ENCODE results near the gene MPP3. TPM values are rescaled to one million over a fixed set of nuclear protein-coding genes. Genes with fewer than 3 reads are reported as not detected.

The MPP3 gene
- total RNA-seq, 2 experiments from 2014 or later = not detected

DNA sequence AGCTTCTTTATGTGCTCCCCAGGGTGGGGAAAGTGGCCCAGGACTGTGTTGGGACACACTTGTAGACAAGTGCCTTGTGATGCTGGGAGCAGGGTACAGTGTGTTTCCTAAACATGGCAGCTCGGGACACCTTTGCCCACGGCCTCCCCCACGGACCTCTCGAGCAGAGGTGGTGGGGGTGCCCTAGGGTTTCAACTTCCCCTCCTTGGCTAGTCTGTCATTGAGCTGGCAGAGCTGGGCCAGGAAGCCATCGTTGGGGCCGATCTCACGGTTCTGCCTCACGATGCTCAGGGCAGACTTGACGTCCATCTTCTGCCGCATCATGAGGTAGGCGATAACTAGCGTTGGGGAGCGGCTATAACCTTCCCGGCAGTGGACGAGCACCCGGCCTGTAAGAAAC is 63.5 kb downstream of the MPP3 start:
- intact Hi-C loops (cut with micrococcal nuclease; ENCODE audit: unreplicated experiment) = no loop called here
- H3K9me3 ChIP-seq (ENCODE audit: low read length) = no peaks in the 10 kb centered on the region
- H2AFZ ChIP-seq (ENCODE audit: low read length) = no peak overlapping the region
- DNase-seq (ENCODE audit: low spot score) = no peak
- no peaks in the 10 kb centered on the region for H4K20me1 ChIP-seq (ENCODE audit: insufficient read depth, low read length)
- H3K4me2 ChIP-seq (ENCODE audit: low read length) = no peak overlapping the region
- H3K36me3 ChIP-seq (ENCODE audit: insufficient read depth, low read length) = no peaks in the 10 kb centered on the region
- POLR2A ChIA-PET = no interaction called here
- H3K79me2 ChIP-seq (ENCODE audit: insufficient read depth, low read depth, low read length) = no peaks in the 10 kb centered on the region
- CTCF ChIA-PET (ENCODE audit: unreplicated experiment) = no interaction called here
- no peaks in the 10 kb centered on the region for H3K9me2 ChIP-seq (ENCODE audit: insufficient read depth, low read length)
- peaks cover 13% of the 10 kb centered on the region for H3K4me1 ChIP-seq (ENCODE audit: insufficient read depth, low read length, poor library complexity, severe bottlenecking)
- BruUV-seq (replicated peaks) = no TSS peak
- H3K4me3 ChIP-seq (ENCODE audit: low read depth, low read length, poor library complexity, severe bottlenecking) = no peak overlapping the region
- no peak overlapping the region for H3K27ac ChIP-seq (ENCODE audit: low read depth, low read length, poor library complexity, severe bottlenecking)
- TF ChIP-seq EZH2phosphoT487 (IDR thresholded peaks at IDR 0.05; ENCODE audit: borderline replicate concordance, low read depth, low read length) = no peak
- TF ChIP-seq CTCF (conservative IDR thresholded peaks at IDR 0.05; ENCODE audit: low read length) = no peak

- TF ChIP-seq CTCF (conservative IDR thresholded peaks at IDR 0.05; ENCODE audit: low read length) = no peak
- no peak for TF ChIP-seq EZH2phosphoT487 (IDR thresholded peaks at IDR 0.05; ENCODE audit: borderline replicate concordance, low read depth, low read length)
- no peak for DNase-seq (ENCODE audit: low spot score)
- Histone ChIP-seq H2AFZ (ENCODE audit: low read length) (no peak overlapping the region), H3K4me2 (ENCODE audit: low read length) (peak overlapping the region; percentile 31; the same call in 1 of the 2 replicates), H3K79me2 (ENCODE audit: insufficient read depth, low read depth, low read length) (no peaks in the 10 kb centered on the region), H3K4me1 (ENCODE audit: insufficient read depth, low read length, poor library complexity, severe bottlenecking) (peaks cover 13% of the 10 kb centered on the region), H3K4me3 (ENCODE audit: low read depth, low read length, poor library complexity, severe bottlenecking) (no peak overlapping the region), H4K20me1 (ENCODE audit: insufficient read depth, low read length) (no peaks in the 10 kb centered on the region), H3K27ac (ENCODE audit: low read depth, low read length, poor library complexity, severe bottlenecking) (no peak overlapping the region), H3K36me3 (ENCODE audit: insufficient read depth, low read length) (no peaks in the 10 kb centered on the region), H3K9me2 (ENCODE audit: insufficient read depth, low read length) (no peaks in the 10 kb centered on the region), H3K9me3 (ENCODE audit: low read length) (no peaks in the 10 kb centered on the region)
- intact Hi-C loops (cut with micrococcal nuclease; ENCODE audit: unreplicated experiment) = no loop called here
- BruUV-seq (replicated peaks) = no TSS peak
- ChIA-PET CTCF (ENCODE audit: unreplicated experiment) (no interaction called here), POLR2A (no interaction called here)
Observed at GRCh38 chr17:43768943-43769342, 64.0 kb downstream of the MPP3 start.

- BruUV-seq (replicated peaks) = no TSS peak
- intact Hi-C loops (cut with micrococcal nuclease; ENCODE audit: unreplicated experiment) = no loop called here
- POLR2A ChIA-PET = no interaction called here
Observed at GRCh38 chr17:43768382-43768781, 64.6 kb downstream of the MPP3 start.

More at GRCh38 chr17:43768382-43768781, 64.6 kb downstream of the MPP3 start:
- Histone ChIP-seq H3K36me3 (ENCODE audit: insufficient read depth, low read length) (no peaks in the 10 kb centered on the region), H3K79me2 (ENCODE audit: insufficient read depth, low read depth, low read length) (no peaks in the 10 kb centered on the region), H3K4me1 (ENCODE audit: insufficient read depth, low read length, poor library complexity, severe bottlenecking) (peaks cover 13% of the 10 kb centered on the region), H3K4me3 (ENCODE audit: low read depth, low read length, poor library complexity, severe bottlenecking) (no peak overlapping the region), H3K27ac (ENCODE audit: low read depth, low read length, poor library complexity, severe bottlenecking) (no peak overlapping the region), H3K9me3 (ENCODE audit: low read length) (no peaks in the 10 kb centered on the region), H4K20me1 (ENCODE audit: insufficient read depth, low read length) (no peaks in the 10 kb centered on the region), H3K9me2 (ENCODE audit: insufficient read depth, low read length) (no peaks in the 10 kb centered on the region), H2AFZ (ENCODE audit: low read length) (no peak overlapping the region), H3K4me2 (ENCODE audit: low read length) (peak overlapping the region; percentile 31)
- CTCF ChIA-PET (ENCODE audit: unreplicated experiment) = no interaction called here
- DNase-seq (ENCODE audit: low spot score) = peak; percentile 58
- no peak for TF ChIP-seq EZH2phosphoT487 (IDR thresholded peaks at IDR 0.05; ENCODE audit: borderline replicate concordance, low read depth, low read length)
- no peak for TF ChIP-seq CTCF (conservative IDR thresholded peaks at IDR 0.05; ENCODE audit: low read length)
